AG09309 (cell line): ENCODE data around the gene ATG9A.

Experiments
- DNase-seq: peaks from one replicate; pipeline ENCODE4 v3.0.0-alpha.2; 2010; ENCODE audit warnings: low read depth
- H3K4me3 ChIP-seq: 2 replicates; pipeline ENCODE4 v1.5.1; 2011; ENCODE audit warnings: mild to moderate bottlenecking, low read depth, low read length, moderate library complexity; ENCODE audit not compliant: control insufficient read depth
- TF ChIP-seq, protein P1 (sequence below): IDR thresholded peaks from 2 replicates; pipeline ENCODE4 v1.5.1; 2011; ENCODE audit warnings: mild to moderate bottlenecking, low read depth, low read length, inconsistent platforms; ENCODE audit not compliant: insufficient read depth, control insufficient read depth; ENCODE audit errors: missing control alignments

The ATG9A gene

DNA sequence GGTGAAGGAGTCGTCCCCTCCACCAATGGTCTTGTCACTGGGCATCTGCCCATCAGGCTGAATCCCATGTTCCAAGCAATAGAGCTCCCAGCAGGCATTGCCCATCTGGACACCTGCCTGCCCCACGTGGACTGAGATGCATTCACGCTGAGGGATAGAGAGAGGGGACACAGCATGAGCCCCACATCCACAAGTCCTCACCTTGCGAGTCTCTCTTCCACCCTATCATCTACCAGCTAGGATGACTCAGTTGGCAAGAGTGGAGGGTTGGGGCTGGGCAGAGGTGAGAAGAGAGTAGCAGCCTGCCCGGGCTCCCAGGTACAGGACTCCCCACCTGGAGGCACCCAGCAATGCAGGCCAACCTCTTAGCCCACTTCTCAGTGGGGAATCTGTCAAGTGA lies 22.6 kb upstream of the ATG9A start:
- no peak for DNase-seq
- TF ChIP-seq, protein P1, sequence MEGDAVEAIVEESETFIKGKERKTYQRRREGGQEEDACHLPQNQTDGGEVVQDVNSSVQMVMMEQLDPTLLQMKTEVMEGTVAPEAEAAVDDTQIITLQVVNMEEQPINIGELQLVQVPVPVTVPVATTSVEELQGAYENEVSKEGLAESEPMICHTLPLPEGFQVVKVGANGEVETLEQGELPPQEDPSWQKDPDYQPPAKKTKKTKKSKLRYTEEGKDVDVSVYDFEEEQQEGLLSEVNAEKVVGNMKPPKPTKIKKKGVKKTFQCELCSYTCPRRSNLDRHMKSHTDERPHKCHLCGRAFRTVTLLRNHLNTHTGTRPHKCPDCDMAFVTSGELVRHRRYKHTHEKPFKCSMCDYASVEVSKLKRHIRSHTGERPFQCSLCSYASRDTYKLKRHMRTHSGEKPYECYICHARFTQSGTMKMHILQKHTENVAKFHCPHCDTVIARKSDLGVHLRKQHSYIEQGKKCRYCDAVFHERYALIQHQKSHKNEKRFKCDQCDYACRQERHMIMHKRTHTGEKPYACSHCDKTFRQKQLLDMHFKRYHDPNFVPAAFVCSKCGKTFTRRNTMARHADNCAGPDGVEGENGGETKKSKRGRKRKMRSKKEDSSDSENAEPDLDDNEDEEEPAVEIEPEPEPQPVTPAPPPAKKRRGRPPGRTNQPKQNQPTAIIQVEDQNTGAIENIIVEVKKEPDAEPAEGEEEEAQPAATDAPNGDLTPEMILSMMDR: no peak
- H3K4me3 ChIP-seq: no peak overlapping the region

DNA sequence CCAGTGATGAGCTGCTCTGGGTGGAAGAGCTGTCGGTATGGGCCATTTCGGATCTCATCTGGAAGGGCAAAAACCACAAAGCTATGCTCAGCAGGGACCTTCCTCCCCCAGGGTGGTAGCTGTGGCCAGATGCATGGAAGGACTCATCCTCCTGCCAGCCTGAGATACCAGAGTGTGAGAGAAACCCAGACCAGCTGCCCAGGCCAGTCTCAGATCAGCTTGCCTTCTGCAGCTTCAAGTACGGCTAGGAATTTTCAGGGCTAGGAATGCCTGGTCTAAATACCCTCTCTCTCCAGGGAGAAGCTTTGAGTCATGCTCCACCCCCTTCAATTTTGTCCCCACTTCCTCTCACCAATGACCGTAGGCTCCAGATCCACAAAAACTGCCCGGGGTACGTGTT lies 22.2 kb upstream of the ATG9A start:
- H3K4me3 ChIP-seq: no peak overlapping the region
- no peak for DNase-seq
- TF ChIP-seq, protein P1: no peak

DNA sequence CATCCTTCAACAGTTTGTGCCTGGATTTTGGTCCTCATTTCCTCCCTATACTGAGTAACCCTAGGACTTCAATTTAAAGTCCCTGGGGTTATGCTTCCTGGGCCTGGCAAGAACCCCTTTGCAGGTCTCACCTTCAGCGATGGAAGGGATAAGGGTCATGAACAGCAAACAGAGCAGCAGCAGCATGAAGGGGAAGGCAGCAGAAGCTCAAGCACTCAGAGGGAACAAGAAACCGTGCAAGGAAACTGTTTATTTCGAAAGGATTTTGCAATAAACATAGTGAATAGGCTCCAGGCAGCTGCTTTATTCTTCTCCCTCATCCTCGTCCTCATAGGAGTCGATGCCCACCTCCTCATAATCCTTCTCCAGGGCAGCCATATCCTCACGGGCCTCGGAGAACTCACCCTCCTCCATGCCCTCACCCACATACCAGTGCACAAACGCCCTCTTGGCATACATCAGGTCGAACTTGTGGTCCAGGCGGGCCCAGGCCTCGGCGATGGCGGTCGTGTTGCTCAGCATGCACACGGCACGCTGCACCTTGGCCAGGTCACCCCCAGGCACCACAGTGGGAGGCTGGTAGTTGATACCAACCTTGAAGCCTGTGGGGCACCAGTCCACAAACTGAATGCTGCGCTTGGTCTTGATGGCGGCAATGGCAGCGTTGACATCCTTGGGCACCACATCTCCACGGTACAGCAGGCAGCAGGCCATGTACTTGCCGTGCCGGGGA lies 20.8 kb upstream of the ATG9A start:
- no peak for DNase-seq
- H3K4me3 ChIP-seq: no peak overlapping the region
- TF ChIP-seq, protein P1: no peak

DNA sequence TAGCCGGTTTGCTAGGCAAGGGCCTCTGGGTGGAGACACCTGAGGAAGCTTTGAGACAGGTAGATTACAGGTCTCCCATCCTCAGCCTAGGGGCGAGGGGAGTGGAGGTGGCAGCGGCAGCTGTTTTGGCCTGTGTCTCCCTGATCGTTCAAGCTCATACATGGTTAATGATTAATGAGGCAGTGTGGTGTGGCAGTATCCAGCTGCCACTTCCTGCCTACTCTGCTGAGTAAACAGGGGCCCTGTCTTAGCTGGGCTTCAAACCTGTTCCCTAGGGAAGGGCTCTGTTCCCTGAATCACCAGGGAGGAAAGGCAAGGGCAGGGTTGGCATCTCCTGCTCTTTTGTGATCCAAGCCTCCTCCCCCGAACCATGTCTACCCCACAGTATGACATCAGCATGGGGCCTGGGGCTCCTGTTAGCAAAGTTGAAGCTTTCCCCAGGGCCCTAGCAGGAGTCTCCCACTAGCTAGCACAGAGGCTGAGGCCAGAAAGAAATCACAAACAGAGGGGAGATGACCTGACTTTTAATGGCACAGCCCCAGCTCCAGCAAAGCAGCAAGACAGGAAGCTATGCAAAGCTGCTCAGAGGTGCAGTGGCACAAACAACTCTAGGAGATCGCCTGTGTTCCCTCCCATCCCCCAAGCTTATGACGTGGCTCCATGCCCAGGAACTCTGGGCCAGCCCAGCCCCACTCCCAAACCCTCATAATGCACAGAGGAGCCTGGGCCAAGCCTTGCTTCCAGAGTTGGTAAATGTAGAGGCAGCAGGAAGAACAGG lies 20.0 kb upstream of the ATG9A start:
- TF ChIP-seq, protein P1: no peak
- peak; percentile 47 for DNase-seq
- no peak overlapping the region for H3K4me3 ChIP-seq

DNA sequence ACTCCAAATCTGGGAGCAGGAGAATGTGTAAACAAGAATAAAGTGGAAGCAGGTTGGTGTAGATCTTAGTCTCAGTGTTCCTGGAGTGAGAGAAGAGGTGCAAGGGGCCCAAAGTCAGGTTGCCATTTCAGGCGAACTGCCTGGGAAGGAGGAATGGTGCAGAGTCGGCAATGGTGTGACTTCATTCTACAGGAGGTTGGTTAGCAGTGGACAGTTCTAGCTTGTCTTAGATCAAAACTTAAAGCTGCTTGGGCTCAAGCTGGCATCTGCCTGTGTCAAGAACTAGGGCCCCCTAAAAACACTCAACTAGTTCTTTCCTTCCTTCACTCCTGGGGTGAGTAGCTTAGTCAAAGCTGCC lies 19.4 kb upstream of the ATG9A start:
- TF ChIP-seq, protein P1: no peak
- DNase-seq: no peak
- no peak overlapping the region for H3K4me3 ChIP-seq

DNA sequence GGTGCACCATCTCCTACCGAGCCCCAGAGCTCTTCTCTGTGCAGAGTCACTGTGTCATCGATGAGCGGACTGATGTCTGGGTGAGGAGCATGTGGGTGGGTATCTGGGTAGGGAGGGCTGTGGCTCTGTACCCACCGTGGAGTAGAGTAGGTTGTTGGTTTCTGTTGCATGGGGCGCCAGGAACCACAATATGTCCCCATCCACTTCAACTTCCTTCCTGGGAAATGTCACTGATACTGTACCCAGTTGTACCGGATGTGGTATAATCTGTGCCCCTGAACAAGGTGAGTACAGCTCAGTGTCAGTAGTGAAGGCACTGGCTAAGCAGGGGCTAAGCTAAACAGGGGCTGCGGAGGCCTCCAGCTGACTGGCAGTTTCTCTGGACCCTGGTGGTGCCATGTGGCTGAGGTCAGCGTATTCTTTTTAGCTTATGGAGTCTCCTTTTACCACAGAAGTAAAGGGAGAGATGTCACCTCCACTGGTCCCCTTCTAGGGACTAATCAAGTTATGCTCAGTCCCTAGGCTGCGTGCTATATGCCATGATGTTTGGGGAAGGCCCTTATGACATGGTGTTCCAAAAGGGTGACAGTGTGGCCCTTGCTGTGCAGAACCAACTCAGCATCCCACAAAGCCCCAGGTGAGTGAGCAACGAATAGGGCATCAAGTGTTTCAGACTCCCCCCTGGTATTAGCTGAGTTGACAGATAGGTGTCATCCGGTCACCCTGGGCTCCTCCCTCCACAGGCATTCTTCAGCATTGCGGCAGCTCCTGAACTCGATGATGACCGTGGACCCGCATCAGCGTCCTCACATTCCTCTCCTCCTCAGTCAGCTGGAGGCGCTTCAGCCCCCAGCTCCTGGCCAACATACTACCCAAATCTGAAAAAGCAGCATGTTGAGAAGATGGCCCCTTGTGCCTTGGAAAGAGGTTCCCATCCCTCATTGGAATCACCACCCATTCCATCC lies 18.5 kb upstream of the ATG9A start:
- H3K4me3 ChIP-seq: no peak overlapping the region
- DNase-seq: no peak
- TF ChIP-seq, protein P1: no peak
